Measurements from ENCODE around the gene THNSL1. TPM values are rescaled to one million over a fixed set of nuclear protein-coding genes. Genes with fewer than 3 reads are reported as not detected.

Gene THNSL1
- total RNA-seq, 1 experiment from 2014 or later, result 5.5 TPM

DNA sequence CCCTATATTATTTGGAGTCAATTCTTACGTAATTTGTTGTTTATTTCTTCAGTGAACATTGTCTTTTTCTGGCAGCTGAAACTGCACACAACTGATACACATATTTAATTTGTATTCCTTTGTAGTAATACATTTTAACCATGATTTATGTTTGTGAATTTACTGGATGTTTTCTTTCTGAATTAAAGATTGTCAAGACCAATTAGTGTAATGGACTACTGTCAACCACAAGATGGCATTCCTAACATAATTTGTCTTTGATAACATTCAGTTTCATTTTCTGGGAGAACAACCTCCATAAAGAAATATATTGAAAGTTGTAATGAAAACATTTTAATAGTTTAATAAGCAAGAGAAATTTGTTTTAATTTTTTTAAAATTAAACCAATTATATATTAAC, 10.1 kb downstream of the THNSL1 start (continued):
- TF ChIP-seq FOXP4 (CRISPR knock-in tag; IDR thresholded peaks at IDR 0.05) (no peak), TEAD4 (CRISPR knock-in tag; IDR thresholded peaks at IDR 0.05) (no peak), ZBTB43 (CRISPR knock-in tag; IDR thresholded peaks at IDR 0.05) (no peak)

- H3K27me3 Mint-ChIP-seq (ENCODE audit: low read depth), result no peaks in the 10 kb centered on the region
- ChIA-PET CTCF (no interaction called here), POLR2A (no interaction called here)
- H3K4me3 Mint-ChIP-seq, result no peak overlapping the region
- no peaks in the 10 kb centered on the region for H3K9me3 Mint-ChIP-seq
- TF ChIP-seq TEAD4 (CRISPR knock-in tag; IDR thresholded peaks at IDR 0.05) (no peak), EMX1 (CRISPR knock-in tag; IDR thresholded peaks at IDR 0.05) (no peak), USF2 (CRISPR knock-in tag; IDR thresholded peaks at IDR 0.05) (no peak), FOXP1 (CRISPR knock-in tag; IDR thresholded peaks at IDR 0.05; ENCODE audit: borderline replicate concordance) (no peak), ZBTB43 (CRISPR knock-in tag; IDR thresholded peaks at IDR 0.05) (no peak), IRF2 (CRISPR knock-in tag; IDR thresholded peaks at IDR 0.05; ENCODE audit: borderline replicate concordance, low read depth) (no peak), GTF2I (CRISPR knock-in tag; conservative IDR thresholded peaks at IDR 0.05) (no peak), JAZF1 (CRISPR knock-in tag; IDR thresholded peaks at IDR 0.05) (no peak), ESRRA (CRISPR knock-in tag; IDR thresholded peaks at IDR 0.05; ENCODE audit: borderline replicate concordance) (no peak), MAX (CRISPR knock-in tag; IDR thresholded peaks at IDR 0.05) (no peak), GABPB1 (CRISPR knock-in tag; IDR thresholded peaks at IDR 0.05) (no peak), ZNF232 (CRISPR knock-in tag; IDR thresholded peaks at IDR 0.05) (no peak), TCF7 (CRISPR knock-in tag; IDR thresholded peaks at IDR 0.05; ENCODE audit: low read depth) (no peak), MYBL2 (CRISPR knock-in tag; IDR thresholded peaks at IDR 0.05) (no peak), RORB (CRISPR knock-in tag; IDR thresholded peaks at IDR 0.05) (no peak)
- TF ChIP-seq, protein P1, sequence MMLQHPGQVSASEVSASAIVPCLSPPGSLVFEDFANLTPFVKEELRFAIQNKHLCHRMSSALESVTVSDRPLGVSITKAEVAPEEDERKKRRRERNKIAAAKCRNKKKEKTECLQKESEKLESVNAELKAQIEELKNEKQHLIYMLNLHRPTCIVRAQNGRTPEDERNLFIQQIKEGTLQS (CRISPR knock-in tag; conservative IDR thresholded peaks at IDR 0.05), result no peak
- TF ChIP-seq, protein P2, sequence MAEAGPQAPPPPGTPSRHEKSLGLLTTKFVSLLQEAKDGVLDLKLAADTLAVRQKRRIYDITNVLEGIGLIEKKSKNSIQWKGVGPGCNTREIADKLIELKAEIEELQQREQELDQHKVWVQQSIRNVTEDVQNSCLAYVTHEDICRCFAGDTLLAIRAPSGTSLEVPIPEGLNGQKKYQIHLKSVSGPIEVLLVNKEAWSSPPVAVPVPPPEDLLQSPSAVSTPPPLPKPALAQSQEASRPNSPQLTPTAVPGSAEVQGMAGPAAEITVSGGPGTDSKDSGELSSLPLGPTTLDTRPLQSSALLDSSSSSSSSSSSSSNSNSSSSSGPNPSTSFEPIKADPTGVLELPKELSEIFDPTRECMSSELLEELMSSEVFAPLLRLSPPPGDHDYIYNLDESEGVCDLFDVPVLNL (CRISPR knock-in tag; IDR thresholded peaks at IDR 0.05; ENCODE audit: borderline replicate concordance, low read depth), result no peak
- H3K27ac Mint-ChIP-seq, result no peak overlapping the region
- ATAC-seq, result no peak
- H3K36me3 Mint-ChIP-seq, result no peaks in the 10 kb centered on the region
- no peaks in the 10 kb centered on the region for H3K4me1 Mint-ChIP-seq
- no peak for DNase-seq (ENCODE audit: low spot score)
Measured at GRCh38 chr10:25028711-25029110, 12.3 kb downstream of the THNSL1 start.

All from WTC11 (cell line).